RCC 7860 (cell line): ENCODE results near the gene KRT3.

Experiments used
- DNase-seq: peaks from one replicate; pipeline ENCODE4 v3.0.0-alpha.2; 2015; ENCODE audit warnings: low spot score
- FAIRE-seq: peaks from 2 replicates; lab custom pipeline; 2012; peaks lifted over from hg19 to GRCh38; lab: Jason Lieb, UNC

Gene KRT3

GRCh38 chr12:52815161-52815560 lies 19.2 kb upstream of the KRT3 start:
- FAIRE-seq (no peak), DNase-seq (no peak)

GRCh38 chr12:52814710-52815155 lies 18.8 kb upstream of the KRT3 start:
- FAIRE-seq = no peak
- DNase-seq = no peak

- no peak for DNase-seq
- no peak for FAIRE-seq
Observed at GRCh38 chr12:52813885-52814709, 18.2 kb upstream of the KRT3 start, which contains the start of gene KRT4. Gene KRT4, minus strand, starts transcription at chr12:52814116. Its CDS starts 58 bp downstream, at chr12:52814058.

GRCh38 chr12:52813203-52813819 lies 17.4 kb upstream of the KRT3 start:
- FAIRE-seq = no peak
- DNase-seq = no peak

- FAIRE-seq = no peak
- DNase-seq = no peak
Observed at GRCh38 chr12:52812749-52813148, 16.8 kb upstream of the KRT3 start.

GRCh38 chr12:52812073-52812400 lies 16.1 kb upstream of the KRT3 start:
- DNase-seq (no peak), FAIRE-seq (no peak)

GRCh38 chr12:52811191-52812072 lies 15.5 kb upstream of the KRT3 start:
- no peak for DNase-seq
- no peak for FAIRE-seq

- DNase-seq = no peak
- no peak for FAIRE-seq
Observed at GRCh38 chr12:52810554-52810953, 14.6 kb upstream of the KRT3 start.

GRCh38 chr12:52809166-52809565 lies 13.2 kb upstream of the KRT3 start:
- no peak for FAIRE-seq
- DNase-seq = no peak

- FAIRE-seq (no peak), DNase-seq (no peak)
Observed at GRCh38 chr12:52808573-52809160, 12.8 kb upstream of the KRT3 start.

- FAIRE-seq = no peak
- DNase-seq = no peak
Observed at GRCh38 chr12:52807544-52808470, 11.9 kb upstream of the KRT3 start.

- DNase-seq (no peak), FAIRE-seq (no peak)
Observed at GRCh38 chr12:52806821-52807543, 11.1 kb upstream of the KRT3 start.

- no peak for FAIRE-seq
- DNase-seq = no peak
Observed at GRCh38 chr12:52806169-52806811, 10.4 kb upstream of the KRT3 start.

- DNase-seq (no peak), FAIRE-seq (no peak)
Observed at GRCh38 chr12:52805739-52806138, 9.8 kb upstream of the KRT3 start.

- no peak for DNase-seq
- FAIRE-seq = no peak
Observed at GRCh38 chr12:52805000-52805399, 9.1 kb upstream of the KRT3 start.

GRCh38 chr12:52802442-52802841 lies 6.5 kb upstream of the KRT3 start:
- DNase-seq (no peak), FAIRE-seq (no peak)

- DNase-seq (no peak), FAIRE-seq (no peak)
Observed at GRCh38 chr12:52801773-52802172, 5.9 kb upstream of the KRT3 start.

- no peak for DNase-seq
- FAIRE-seq = no peak
Observed at GRCh38 chr12:52800259-52800917, 4.5 kb upstream of the KRT3 start.
